Esophagus squamous epithelium (tissue), 5 donors: ENCODE data around the gene ROMO1. TPM values are rescaled to one million over a fixed set of nuclear protein-coding genes. Genes with fewer than 3 reads are reported as not detected.
"Not testable (repeated sequence)": the region's sequence is repeated elsewhere in the genome, so short reads cannot be mapped to it uniquely, and the experiment has no call there.

Source experiments
- DNase-seq: peaks from one replicate; lab custom pipeline; 2025; lab: John Stamatoyannopoulos, UW
- H3K27ac ChIP-seq, 4 donors: fragments of 200-600 bp; sonication (generic); one replicate each; pipeline ENCODE4 v1.5.1; 2016 to 2019; ENCODE audit warnings: mild to moderate bottlenecking in 1 of 4
- H3K27me3 ChIP-seq, 4 donors: fragments of 200-600 bp; sonication (generic); 1 replicate in 3 of 4; 2 replicates in 1 of 4; pipeline versions ENCODE4 v1.5.1 to v1.6.0; 2017 to 2021; ENCODE audit warnings: antibody characterized with exemption in 1 of 4
- H3K36me3 ChIP-seq, 3 donors: fragments of 200-600 bp; sonication (generic); one replicate each; pipeline ENCODE4 v1.5.1; 2016 to 2019
- H3K4me1 ChIP-seq, 3 donors: fragments of 200-600 bp; sonication (generic); one replicate each; pipeline ENCODE4 v1.5.1; 2017 to 2019
- H3K4me3 ChIP-seq, 4 donors: fragments of 200-600 bp; sonication (generic); 1 replicate in 3 of 4; 2 replicates in 1 of 4; pipeline ENCODE4 v1.5.1; 2016 to 2019; ENCODE audit warnings: mild to moderate bottlenecking in 2 of 4, moderate library complexity in 1 of 4
- H3K9me3 ChIP-seq, 3 donors: fragments of 200-600 bp; sonication (generic); one replicate each; pipeline ENCODE4 v1.5.1; 2016 to 2019
- CTCF ChIP-seq, 6 experiments: fragments of 450-650 bp in 4 of 6; fragments of 200-600 bp in 2 of 6; sonication (generic) in 2 of 6; IDR thresholded peaks; one replicate each; pipeline ENCODE4 v1.5.1; 2016 to 2019; ENCODE audit warnings: antibody characterized with exemption in 6 of 6, mild to moderate bottlenecking in 4 of 6, moderate library complexity in 4 of 6
- POLR2A ChIP-seq, 4 donors: fragments of 450-650 bp; IDR thresholded peaks; one replicate each; pipeline ENCODE4 v1.6.1; 2017; ENCODE audit warnings: antibody characterized with exemption in 4 of 4, mild to moderate bottlenecking in 4 of 4, moderate library complexity in 3 of 4
- WGBS, 2 donors: methylation state at CpG; one replicate each; pipeline ENCODE4 v1.1.5; 2018; 5-methylcytosine and 5-hydroxymethylcytosine counted together
- intact Hi-C: fragments of 100-400 bp; cut with DNase I; formaldehyde crosslinking; loops from one replicate; pipeline ENCODE4 v1.15.0; 2022
- total RNA-seq, 4 donors: library from RNA; depleted of rRNA; stranded (reverse); fragments of >200 nt; gene quantifications; one replicate each; pipeline ENCODE4 v1.1.0, GENCODE V29; 2016
- donor health status: DM: yes; HTN: yes; CAD: no.

ROMO1 gene
- total RNA-seq, 4 donors from 2014 or later = 178 to 290 (median 228) TPM

- Histone ChIP-seq H3K4me3 (peak overlapping the region in 3 of 4 donors; percentile 75 to 99 (median 80)), H3K9me3 (no peaks in the 10 kb centered on the region), H3K27me3 (no peaks in the 10 kb centered on the region), H3K4me1 (peaks cover 10 to 79% (median 57%) of the 10 kb centered on the region in 3 donors), H3K27ac (peak overlapping the region; percentile 22 to 100 (median 99)), H3K36me3 (peaks cover 3 to 64% (median 30%) of the 10 kb centered on the region in 3 donors)
- DNase-seq = no peak
- intact Hi-C loops = no loop called here
- WGBS, 2 donors = 42 to 43% methylated on average over 7 of the region's 7 CpGs
- TF ChIP-seq POLR2A (IDR thresholded peaks at IDR 0.05) = no peak
- peak in 3 of 6 experiments; percentile 17 to 47 (median 23) for TF ChIP-seq CTCF (IDR thresholded peaks at IDR 0.05)
Measured at GRCh38 chr20:35739294-35740163, 40.3 kb downstream of the ROMO1 start.

- intact Hi-C loops = no loop called here
- Histone ChIP-seq H3K36me3 (peaks cover 3 to 38% (median 17%) of the 10 kb centered on the region in 3 donors), H3K4me1 (peaks cover 10 to 67% (median 42%) of the 10 kb centered on the region in 3 donors), H3K27me3 (no peaks in the 10 kb centered on the region), H3K27ac (peak within 1 kb of the TSS; percentile 98 to 100 (median 99)), H3K9me3 (no peaks in the 10 kb centered on the region), H3K4me3 (peak within 1 kb of the TSS; percentile 75 to 99 (median 87))
- TF ChIP-seq POLR2A (IDR thresholded peaks at IDR 0.05) (peak in 3 of 4 donors; percentile 95 to 96 (median 96)), CTCF (IDR thresholded peaks at IDR 0.05) (peak in 5 of 6 experiments; percentile 42 to 59 (median 47))
- DNase-seq = peak; percentile 99
- 0% methylated on average over 25 of the region's 66 CpGs for WGBS, 2 donors
Measured at GRCh38 chr20:35741892-35742740, 42.9 kb downstream of the ROMO1 start, which contains the start of gene RBM39. RBM39 (minus strand) TSS chr20:35742260; CDS start chr20:35740874, 1,386 bp downstream.

GRCh38 chr20:35742741-35743523 is 43.7 kb downstream of the ROMO1 start:
- Histone ChIP-seq H3K27ac (peak overlapping the region; percentile 96 to 100 (median 97)), H3K36me3 (peaks cover 0 to 30% (median 9%) of the 10 kb centered on the region in 3 donors), H3K4me3 (peak overlapping the region; percentile 40 to 99 (median 78)), H3K4me1 (peaks cover 10 to 63% (median 37%) of the 10 kb centered on the region in 3 donors), H3K9me3 (no peaks in the 10 kb centered on the region), H3K27me3 (no peaks in the 10 kb centered on the region)
- intact Hi-C loops = no loop called here
- peak in 1 of 4 donors; percentile 50 for TF ChIP-seq POLR2A (IDR thresholded peaks at IDR 0.05)
- no peak for TF ChIP-seq CTCF (IDR thresholded peaks at IDR 0.05)
- 2% methylated on average over 8 of the region's 8 CpGs for WGBS, 2 donors
- no peak for DNase-seq

- Histone ChIP-seq H3K27ac (peak overlapping the region; percentile 96 to 100 (median 97)), H3K27me3 (no peaks in the 10 kb centered on the region), H3K9me3 (no peaks in the 10 kb centered on the region), H3K4me1 (peaks cover 10 to 53% (median 28%) of the 10 kb centered on the region in 3 donors), H3K4me3 (peak overlapping the region in 3 of 4 donors; percentile 2 to 99 (median 80)), H3K36me3 (peaks cover 0 to 21% (median under 1%) of the 10 kb centered on the region in 3 donors)
- no peak for DNase-seq
- WGBS, 2 donors = 51 to 63% methylated on average over 13 to 15 of the region's 15 CpGs
- intact Hi-C loops = no loop called here
- TF ChIP-seq POLR2A (IDR thresholded peaks at IDR 0.05) = no peak
- TF ChIP-seq CTCF (IDR thresholded peaks at IDR 0.05) = no peak
Measured at GRCh38 chr20:35743693-35744491, 44.7 kb downstream of the ROMO1 start.

- H3K27me3 ChIP-seq, intact Hi-C loops, DNase-seq, H3K9me3 ChIP-seq: not testable (repeated sequence)
- Histone ChIP-seq H3K36me3 (peaks cover 0 to 15% (median 0%) of the 10 kb centered on the region in 3 donors), H3K4me3 (peak overlapping the region in 1 of 4 donors; percentile 80), H3K4me1 (peaks cover 10 to 48% (median 22%) of the 10 kb centered on the region in 3 donors), H3K27ac (peak overlapping the region; percentile 64 to 100 (median 97))
- WGBS, 2 donors = 94 to 98% methylated on average over 3 of the region's 3 CpGs
Measured at GRCh38 chr20:35744492-35744841, 45.3 kb downstream of the ROMO1 start.
